K562 (cell line): ENCODE data around the gene ANKZF1. TPM values are rescaled to one million over a fixed set of nuclear protein-coding genes. Genes with fewer than 3 reads are reported as not detected.

Experiments
- FOXA3 ChIP-seq, 2 experiments: fragments of 450-650 bp in 1 of 2; sonication (generic) in 1 of 2; formaldehyde crosslinking; IDR thresholded peaks in 1 of 2; conservative IDR thresholded peaks in 1 of 2; 2 replicates each; pipeline versions ENCODE4 v1.4.0 to v1.8.0; 2020 to 2022; ENCODE audit warnings: mild to moderate bottlenecking in 2 of 2, missing genetic modification reagents in 1 of 2
- HMG20A ChIP-seq: fragments of 450-650 bp; formaldehyde crosslinking; conservative IDR thresholded peaks from 2 replicates; pipeline ENCODE4 v1.4.0; 2020; ENCODE audit warnings: mild to moderate bottlenecking, mixed read lengths
- NR2C2 ChIP-seq, 2 experiments: fragments of 200-800 bp in 1 of 2; sonication (Bioruptor generic) in 1 of 2; sonication (generic) in 1 of 2; formaldehyde crosslinking in 1 of 2; IDR thresholded peaks; 2 replicates each; pipeline versions ENCODE4 v1.6.1 to v1.8.0; 2016 to 2022; ENCODE audit warnings: mild to moderate bottlenecking in 1 of 2, missing compliant biosample characterization in 1 of 2, missing genetic modification characterization in 1 of 2, missing genetic modification reagents in 1 of 2
- PHB ChIP-seq: fragments of 250-450 bp; sonication (Bioruptor Pico); IDR thresholded peaks from 2 replicates; pipeline ENCODE4 v1.5.0; 2021
- SETDB1 ChIP-seq: IDR thresholded peaks from one replicate; pipeline ENCODE4 v1.6.1; 2012; ENCODE audit warnings: low read length, control low read depth, inconsistent platforms
- ZHX1 ChIP-seq: fragments of 150-350 bp; conservative IDR thresholded peaks from 2 replicates; pipeline ENCODE4 v1.6.1; 2014; ENCODE audit warnings: low read length
- ZNF395 ChIP-seq: fragments of 200-800 bp; sonication (Bioruptor generic); IDR thresholded peaks from 2 replicates; pipeline ENCODE4 v1.6.1; 2017; ENCODE audit warnings: missing genetic modification characterization, missing compliant biosample characterization
- ZNF449 ChIP-seq: fragments of 250-450 bp; sonication (Bioruptor Pico); IDR thresholded peaks from 2 replicates; pipeline ENCODE4 v1.8.0; 2022; ENCODE audit warnings: moderate library complexity, mild to moderate bottlenecking, inconsistent platforms
- ZNF695 ChIP-seq: fragments of 450-650 bp; formaldehyde crosslinking; IDR thresholded peaks from 2 replicates; pipeline ENCODE4 v1.4.0; 2020; ENCODE audit warnings: mild to moderate bottlenecking, moderate library complexity
- ZZZ3 ChIP-seq: fragments of 450-650 bp; IDR thresholded peaks from 2 replicates; pipeline ENCODE4 v1.6.1; 2016; ENCODE audit warnings: antibody characterized with exemption, mild to moderate bottlenecking, moderate library complexity
- polyA plus RNA-seq, 8 experiments: library from polyadenylated mRNA; depleted of rRNA in 4 of 8; stranded (reverse) in 5 of 8; unstranded in 3 of 8; fragments of >200 nt; fragmentation: Nextera tagmentation in 2 of 8; fragmentation: Illumina TruSeq in 1 of 8; extraction: Ambion mirVana in 2 of 8; extraction: Trizol in 1 of 8; gene quantifications; 2 replicates each; pipeline versions ENCODE4 v1.2.1 to v1.2.3, GENCODE V29; 2011 to 2014; ENCODE audit warnings: inconsistent platforms in 1 of 8, missing spikeins in 1 of 8
- total RNA-seq, 7 experiments: library from RNA; depleted of rRNA in 6 of 7; stranded (reverse); fragments of >200 nt in 6 of 7; fragmentation: Illumina TruSeq in 2 of 7; extraction: Trizol in 2 of 7; gene quantifications; 2 replicates each; pipeline versions ENCODE4 v1.2.1 to v1.2.3, GENCODE V29; 2011 to 2021; ENCODE audit warnings: low replicate concordance in 1 of 7
- TF ChIP-seq, protein P1 (sequence below): fragments of 450-650 bp; IDR thresholded peaks from 2 replicates; pipeline ENCODE4 v1.6.1; 2016; ENCODE audit warnings: low read depth

The ANKZF1 gene
- total and polyA plus RNA-seq, 9 of the 15 experiments (the other 6 are each of a cell fraction or from before 2014, with no cell fraction given) = 3.1 to 60.6 (median 31.0) TPM

DNA sequence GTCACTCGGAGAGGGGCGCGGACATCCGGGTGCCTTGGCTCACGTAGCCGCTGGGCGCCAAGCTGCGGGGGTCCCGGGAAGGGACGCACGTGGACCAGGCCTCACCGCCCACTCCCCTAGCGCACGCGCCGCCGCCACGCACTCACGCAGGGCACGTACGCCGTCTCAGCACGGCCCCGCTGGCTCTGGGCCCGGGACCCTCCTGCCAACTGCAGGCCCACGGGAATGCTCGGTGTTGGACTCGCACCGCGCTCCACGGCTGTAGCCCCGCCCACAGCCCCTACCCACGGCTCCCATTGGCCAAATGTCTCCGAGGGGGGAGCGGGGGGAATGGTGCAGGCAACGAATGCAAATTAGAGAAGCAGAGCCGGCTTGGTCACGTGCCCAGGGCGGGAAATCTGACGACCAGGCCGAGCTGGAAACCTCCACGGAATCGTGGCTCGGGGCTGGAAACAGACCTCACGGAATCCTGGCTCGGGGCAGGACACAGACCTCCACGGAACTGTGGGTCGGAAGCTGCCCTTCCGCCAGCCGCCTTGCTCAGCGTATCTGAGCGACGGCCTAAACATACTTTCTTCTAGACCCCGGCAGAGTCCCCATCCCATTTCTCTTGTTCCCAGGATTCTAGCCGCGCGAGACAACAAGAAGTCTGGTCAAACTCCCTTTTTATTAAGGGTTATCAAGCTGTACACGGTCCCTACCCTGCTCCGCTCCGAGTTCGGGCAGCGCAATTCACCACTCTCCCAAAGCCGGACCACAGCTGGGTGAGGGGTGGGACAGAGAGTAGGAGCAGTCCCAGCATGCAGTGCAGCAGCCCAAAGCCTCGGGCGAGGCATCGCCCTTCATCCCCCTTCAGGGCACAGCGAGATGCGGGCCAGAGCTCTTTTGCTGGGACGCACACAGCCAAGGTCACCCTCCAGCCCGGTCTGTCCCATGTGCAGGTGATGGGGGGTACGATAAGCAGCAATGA is 10.6 kb upstream of the ANKZF1 start, which contains the start of gene ABCB6 (continued):
- TF ChIP-seq, protein P1, sequence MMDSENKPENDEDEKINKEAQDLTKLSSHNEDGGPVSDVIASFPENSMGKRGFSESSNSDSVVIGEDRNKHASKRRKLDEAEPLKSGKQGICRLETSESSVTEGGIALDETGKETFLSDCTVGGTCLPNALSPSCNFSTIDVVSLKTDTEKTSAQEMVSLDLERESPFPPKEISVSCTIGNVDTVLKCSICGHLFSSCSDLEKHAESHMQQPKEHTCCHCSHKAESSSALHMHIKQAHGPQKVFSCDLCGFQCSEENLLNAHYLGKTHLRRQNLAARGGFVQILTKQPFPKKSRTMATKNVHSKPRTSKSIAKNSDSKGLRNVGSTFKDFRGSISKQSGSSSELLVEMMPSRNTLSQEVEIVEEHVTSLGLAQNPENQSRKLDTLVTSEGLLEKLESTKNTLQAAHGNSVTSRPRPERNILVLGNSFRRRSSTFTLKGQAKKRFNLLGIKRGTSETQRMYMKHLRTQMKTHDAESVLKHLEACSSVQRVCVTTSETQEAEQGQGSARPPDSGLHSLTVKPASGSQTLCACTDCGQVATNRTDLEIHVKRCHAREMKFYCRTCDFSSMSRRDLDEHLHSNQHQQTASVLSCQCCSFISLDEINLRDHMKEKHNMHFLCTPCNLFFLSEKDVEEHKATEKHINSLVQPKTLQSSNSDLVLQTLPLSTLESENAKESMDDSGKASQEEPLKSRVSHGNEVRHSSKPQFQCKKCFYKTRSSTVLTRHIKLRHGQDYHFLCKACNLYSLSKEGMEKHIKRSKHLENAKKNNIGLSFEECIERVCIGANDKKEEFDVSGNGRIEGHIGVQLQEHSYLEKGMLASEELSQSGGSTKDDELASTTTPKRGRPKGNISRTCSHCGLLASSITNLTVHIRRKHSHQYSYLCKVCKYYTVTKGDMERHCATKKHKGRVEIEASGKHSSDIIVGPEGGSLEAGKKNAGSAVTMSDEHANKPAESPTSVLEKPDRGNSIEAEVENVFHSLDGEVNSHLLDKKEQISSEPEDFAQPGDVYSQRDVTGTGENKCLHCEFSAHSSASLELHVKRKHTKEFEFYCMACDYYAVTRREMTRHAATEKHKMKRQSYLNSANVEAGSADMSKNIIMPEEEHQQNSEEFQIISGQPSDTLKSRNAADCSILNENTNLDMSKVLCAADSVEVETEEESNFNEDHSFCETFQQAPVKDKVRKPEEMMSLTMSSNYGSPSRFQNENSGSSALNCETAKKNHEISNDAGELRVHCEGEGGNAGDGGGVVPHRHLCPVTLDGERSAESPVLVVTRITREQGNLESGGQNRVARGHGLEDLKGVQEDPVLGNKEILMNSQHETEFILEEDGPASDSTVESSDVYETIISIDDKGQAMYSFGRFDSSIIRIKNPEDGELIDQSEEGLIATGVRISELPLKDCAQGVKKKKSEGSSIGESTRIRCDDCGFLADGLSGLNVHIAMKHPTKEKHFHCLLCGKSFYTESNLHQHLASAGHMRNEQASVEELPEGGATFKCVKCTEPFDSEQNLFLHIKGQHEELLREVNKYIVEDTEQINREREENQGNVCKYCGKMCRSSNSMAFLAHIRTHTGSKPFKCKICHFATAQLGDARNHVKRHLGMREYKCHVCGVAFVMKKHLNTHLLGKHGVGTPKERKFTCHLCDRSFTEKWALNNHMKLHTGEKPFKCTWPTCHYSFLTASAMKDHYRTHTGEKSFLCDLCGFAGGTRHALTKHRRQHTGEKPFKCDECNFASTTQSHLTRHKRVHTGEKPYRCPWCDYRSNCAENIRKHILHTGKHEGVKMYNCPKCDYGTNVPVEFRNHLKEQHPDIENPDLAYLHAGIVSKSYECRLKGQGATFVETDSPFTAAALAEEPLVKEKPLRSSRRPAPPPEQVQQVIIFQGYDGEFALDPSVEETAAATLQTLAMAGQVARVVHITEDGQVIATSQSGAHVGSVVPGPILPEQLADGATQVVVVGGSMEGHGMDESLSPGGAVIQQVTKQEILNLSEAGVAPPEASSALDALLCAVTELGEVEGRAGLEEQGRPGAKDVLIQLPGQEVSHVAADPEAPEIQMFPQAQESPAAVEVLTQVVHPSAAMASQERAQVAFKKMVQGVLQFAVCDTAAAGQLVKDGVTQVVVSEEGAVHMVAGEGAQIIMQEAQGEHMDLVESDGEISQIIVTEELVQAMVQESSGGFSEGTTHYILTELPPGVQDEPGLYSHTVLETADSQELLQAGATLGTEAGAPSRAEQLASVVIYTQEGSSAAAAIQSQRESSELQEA = no peak
- TF ChIP-seq HMG20A (CRISPR knock-in tag) = no peak
- no peak for TF ChIP-seq NR2C2 (CRISPR knock-in tag; IDR thresholded peaks at IDR 0.05)
- no peak for TF ChIP-seq NR2C2 (tag; IDR thresholded peaks at IDR 0.05)
- TF ChIP-seq PHB (CRISPR knock-in tag) = no peak
- TF ChIP-seq ZZZ3 = no peak
- no peak for TF ChIP-seq ZNF449 (CRISPR knock-in tag)
- TF ChIP-seq ZNF695 (CRISPR knock-in tag) = no peak
- 0 out of 4 replicates have a peak, but pooled peaks of 1 of the 2 experiments have one; percentile 38 for TF ChIP-seq FOXA3 (CRISPR knock-in tag; conservative IDR thresholded peaks at IDR 0.05 in 1 of 2, IDR thresholded peaks at IDR 0.05 in 1 of 2)
- no peak for TF ChIP-seq ZHX1
- no peak for TF ChIP-seq ZNF395 (CRISPR knock-in tag)
- no peak for TF ChIP-seq SETDB1
